GM21515 (cell line): ENCODE results near the gene PCDHGB7.
"Not testable (repeated sequence)": the region's sequence is repeated elsewhere in the genome, so short reads cannot be mapped to it uniquely, and the experiment has no call there.

ENCODE experiments used
- ATAC-seq: cut with Tn5 transposase; IDR thresholded peaks from one replicate; pipeline ENCODE4 v1.9.1; 2021; ENCODE audit not compliant: unreplicated experiment

Gene PCDHGB7

DNA sequence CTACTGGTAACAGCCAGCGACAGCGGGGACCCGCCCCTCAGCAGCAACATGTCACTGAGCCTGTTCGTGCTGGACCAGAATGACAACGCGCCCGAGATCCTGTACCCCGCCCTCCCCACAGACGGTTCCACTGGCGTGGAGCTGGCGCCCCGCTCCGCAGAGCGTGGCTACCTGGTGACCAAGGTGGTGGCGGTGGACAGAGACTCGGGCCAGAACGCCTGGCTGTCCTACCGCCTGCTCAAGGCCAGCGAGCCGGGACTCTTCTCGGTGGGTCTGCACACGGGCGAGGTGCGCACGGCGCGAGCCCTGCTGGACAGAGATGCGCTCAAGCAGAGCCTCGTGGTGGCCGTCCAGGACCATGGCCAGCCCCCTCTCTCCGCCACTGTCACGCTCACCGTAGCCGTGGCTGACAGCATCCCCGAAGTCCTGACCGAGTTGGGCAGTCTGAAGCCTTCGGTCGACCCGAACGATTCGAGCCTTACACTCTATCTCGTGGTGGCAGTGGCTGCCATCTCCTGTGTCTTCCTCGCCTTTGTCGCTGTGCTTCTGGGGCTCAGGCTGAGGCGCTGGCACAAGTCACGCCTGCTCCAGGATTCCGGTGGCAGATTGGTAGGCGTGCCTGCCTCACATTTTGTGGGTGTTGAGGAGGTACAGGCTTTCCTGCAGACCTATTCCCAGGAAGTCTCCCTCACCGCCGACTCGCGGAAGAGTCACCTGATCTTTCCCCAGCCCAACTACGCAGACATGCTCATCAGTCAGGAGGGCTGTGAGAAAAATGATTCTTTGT, 22.9 kb upstream of the PCDHGB7 start:
- not testable (repeated sequence) for ATAC-seq

DNA sequence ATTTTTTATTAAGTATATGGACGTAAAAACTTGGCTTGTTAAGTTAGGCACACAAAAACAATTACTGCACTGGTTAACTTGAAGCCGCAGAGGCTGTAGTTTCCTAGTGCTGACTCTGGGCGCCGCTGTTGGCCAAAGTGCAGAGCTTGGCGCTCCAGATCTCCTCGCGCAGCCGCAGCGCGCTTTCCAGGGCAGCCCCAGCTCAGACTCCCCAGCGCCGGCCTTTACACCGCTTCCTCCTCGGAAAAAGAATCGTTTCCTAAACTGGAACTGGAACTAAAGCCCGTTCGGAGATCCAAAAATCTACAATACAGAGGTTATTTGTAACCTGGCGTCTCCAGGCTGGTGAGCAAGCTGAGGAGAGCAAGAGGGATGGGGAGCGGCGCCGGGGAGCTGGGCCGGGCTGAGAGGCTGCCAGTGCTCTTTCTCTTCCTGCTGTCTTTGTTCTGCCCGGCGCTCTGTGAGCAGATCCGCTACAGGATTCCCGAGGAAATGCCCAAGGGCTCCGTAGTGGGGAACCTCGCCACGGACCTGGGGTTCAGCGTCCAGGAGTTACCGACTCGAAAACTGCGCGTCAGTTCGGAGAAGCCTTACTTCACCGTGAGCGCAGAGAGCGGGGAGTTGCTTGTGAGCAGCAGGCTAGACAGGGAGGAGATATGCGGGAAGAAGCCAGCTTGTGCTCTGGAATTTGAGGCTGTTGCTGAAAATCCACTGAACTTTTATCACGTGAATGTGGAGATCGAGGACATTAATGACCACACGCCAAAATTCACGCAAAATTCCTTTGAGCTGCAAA, 19.5 kb upstream of the PCDHGB7 start, which contains the start of gene PCDHGB5:
PCDHGB5 (plus strand) TSS at position 192 of the 796 bp plus-strand sequence; CDS start at position 373, 181 bp downstream.
- peak; percentile 73 for ATAC-seq

DNA sequence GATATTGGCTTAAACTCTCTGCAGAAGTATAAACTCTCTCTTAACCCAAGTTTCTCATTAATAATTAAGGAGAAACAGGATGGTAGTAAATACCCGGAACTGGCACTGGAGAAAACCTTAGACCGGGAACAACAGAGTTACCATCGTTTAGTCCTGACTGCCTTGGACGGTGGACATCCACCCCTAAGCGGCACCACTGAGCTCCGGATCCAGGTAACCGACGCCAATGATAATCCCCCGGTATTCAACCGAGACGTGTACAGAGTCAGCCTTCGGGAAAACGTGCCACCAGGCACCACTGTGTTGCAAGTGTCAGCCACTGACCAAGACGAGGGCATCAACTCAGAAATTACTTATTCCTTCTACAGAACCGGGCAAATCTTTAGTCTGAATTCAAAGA, 18.9 kb upstream of the PCDHGB7 start:
- ATAC-seq, result no peak

DNA sequence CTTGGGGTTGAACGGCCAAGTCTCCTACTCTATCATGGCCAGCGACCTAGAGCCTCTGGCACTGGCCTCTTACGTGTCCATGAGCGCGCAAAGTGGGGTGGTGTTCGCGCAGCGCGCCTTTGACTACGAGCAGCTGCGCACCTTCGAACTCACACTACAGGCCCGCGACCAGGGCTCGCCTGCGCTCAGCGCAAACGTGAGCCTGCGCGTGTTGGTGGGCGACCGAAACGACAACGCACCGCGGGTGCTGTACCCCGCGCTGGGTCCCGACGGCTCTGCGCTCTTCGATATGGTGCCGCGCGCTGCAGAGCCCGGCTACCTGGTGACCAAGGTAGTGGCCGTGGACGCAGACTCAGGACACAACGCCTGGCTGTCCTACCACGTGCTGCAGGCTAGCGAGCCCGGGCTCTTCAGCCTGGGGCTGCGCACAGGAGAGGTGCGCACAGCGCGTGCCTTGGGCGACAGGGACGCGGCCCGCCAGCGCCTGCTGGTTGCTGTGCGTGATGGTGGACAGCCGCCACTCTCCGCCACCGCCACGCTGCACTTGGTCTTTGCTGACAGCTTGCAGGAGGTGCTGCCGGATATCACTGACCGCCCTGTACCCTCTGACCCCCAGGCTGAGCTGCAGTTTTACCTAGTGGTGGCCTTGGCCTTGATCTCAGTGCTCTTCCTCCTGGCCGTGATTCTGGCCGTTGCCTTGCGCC, 17.8 kb upstream of the PCDHGB7 start:
- no peak for ATAC-seq

DNA sequence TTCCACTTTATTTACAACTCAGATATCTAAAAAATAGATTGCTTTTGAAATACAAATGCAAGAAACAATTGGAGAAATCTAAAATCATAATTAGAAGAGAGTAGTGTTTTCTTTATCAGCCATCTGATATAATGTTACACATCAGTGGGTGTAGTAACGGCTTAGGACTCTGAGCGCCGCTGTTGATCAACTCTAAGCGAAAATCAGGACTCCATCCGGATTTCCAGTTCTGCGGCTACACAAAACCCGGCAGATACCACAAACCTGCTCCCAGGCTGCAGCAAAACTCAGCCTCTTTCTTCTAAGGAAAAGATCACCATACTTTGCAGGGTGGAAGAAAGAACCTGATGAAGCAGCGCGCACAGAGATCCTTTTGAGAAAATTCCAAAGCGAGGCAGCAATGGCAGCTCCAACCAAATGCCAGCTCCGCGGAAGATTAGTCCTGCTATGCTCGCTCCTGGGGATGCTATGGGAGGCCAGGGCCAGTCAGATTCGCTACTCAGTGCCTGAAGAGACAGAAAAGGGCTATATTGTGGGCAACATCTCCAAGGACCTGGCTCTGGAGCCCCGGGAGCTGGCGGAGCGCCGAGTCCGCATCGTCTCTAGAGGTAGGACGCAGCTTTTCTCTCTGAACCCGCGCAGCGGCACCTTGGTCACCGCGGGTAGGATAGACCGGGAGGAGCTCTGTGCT, 14.8 kb upstream of the PCDHGB7 start, which contains the start of gene PCDHGA9:
PCDHGA9 (plus strand) TSS at position 226 of the 691 bp plus-strand sequence; CDS start at position 401, 175 bp downstream.
- ATAC-seq, result no peak

DNA sequence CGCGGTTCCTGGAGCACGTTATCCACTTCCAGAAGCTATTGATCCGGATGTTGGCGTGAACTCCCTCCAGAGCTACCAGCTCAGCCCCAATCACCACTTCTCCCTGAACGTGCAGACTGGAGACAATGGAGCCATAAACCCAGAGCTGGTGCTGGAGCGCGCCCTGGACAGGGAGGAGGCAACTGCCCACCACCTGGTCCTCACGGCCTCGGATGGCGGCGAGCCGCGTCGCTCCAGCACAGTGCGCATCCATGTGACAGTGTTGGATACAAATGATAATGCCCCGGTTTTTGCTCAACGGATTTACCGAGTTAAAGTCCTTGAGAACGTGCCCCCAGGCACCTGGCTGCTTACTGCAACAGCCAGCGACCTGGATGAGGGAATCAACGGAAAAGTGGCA, 14.1 kb upstream of the PCDHGB7 start:
- no peak for ATAC-seq

DNA sequence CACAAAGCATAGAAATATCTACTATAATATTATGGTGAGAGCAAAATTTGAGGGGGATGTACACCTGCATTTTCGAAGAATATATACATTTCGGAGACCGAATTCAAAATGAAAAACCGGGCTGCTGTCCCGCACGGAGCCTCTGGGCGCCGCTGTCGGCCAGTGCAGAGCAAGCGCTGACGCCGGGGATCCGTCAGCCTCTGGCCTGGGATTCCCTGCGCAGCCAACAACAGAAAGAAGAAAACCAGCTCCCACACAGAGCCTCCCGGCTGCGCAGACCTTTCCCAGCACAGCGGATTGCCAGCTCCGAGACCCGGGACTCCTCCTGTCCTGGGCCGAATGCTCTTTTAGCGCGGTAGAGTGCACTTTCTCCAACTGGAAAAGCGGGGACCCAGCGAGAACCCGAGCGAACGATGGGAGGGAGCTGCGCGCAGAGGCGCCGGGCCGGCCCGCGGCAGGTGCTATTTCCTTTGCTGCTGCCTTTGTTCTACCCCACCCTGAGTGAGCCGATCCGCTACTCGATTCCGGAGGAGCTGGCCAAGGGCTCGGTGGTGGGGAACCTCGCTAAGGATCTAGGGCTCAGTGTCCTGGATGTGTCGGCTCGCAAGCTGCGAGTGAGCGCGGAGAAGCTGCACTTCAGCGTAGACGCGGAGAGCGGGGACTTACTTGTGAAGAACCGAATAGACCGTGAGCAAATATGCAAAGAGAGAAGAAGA, 9.5 kb upstream of the PCDHGB7 start, which contains the start of gene PCDHGB6:
PCDHGB6 (plus strand) TSS at position 232 of the 716 bp plus-strand sequence; CDS start at position 414, 182 bp downstream.
- ATAC-seq, result peak; percentile 61

DNA sequence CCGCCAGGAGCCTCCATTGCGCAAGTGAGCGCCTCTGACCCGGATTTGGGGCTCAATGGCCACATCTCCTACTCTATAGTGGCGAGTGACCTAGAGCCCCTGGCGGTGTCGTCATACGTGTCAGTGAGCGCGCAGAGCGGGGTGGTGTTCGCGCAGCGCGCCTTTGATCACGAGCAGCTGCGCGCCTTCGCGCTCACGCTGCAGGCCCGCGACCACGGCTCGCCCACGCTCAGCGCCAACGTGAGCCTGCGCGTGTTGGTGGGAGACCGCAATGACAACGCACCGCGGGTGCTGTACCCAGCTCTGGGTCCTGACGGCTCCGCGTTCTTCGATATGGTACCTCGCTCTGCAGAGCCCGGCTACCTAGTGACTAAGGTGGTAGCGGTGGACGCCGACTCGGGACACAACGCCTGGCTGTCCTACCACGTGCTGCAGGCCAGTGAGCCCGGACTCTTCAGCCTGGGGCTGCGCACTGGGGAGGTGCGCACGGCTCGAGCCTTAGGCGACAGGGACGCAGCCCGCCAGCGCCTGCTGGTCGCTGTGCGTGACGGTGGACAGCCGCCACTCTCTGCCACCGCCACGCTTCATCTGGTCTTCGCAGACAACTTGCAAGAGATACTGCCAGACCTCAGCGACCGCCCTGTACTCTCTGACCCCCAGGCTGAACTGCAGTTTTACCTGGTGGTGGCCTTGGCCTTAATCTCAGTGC, 7.7 kb upstream of the PCDHGB7 start:
- no peak for ATAC-seq

DNA sequence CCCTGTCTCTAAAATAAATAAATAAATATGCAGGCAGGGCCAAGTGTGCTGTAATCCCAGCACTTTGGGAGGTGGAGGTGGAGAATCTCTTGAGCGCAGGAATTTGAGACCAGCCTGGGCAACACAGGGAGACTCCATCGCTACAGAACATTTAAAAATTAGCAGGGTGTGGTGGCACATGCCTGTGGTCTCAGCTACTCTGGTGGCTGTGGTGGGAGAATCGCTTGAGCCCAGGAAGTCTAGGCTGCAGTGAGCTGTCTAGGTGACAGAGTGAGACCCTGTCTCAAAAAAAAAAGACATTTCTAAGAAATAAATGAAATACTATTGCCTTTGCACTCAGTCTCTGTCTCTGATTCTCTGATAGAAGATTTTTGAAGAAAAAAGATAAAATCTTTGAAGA, 5.9 kb upstream of the PCDHGB7 start:
- no peak for ATAC-seq

DNA sequence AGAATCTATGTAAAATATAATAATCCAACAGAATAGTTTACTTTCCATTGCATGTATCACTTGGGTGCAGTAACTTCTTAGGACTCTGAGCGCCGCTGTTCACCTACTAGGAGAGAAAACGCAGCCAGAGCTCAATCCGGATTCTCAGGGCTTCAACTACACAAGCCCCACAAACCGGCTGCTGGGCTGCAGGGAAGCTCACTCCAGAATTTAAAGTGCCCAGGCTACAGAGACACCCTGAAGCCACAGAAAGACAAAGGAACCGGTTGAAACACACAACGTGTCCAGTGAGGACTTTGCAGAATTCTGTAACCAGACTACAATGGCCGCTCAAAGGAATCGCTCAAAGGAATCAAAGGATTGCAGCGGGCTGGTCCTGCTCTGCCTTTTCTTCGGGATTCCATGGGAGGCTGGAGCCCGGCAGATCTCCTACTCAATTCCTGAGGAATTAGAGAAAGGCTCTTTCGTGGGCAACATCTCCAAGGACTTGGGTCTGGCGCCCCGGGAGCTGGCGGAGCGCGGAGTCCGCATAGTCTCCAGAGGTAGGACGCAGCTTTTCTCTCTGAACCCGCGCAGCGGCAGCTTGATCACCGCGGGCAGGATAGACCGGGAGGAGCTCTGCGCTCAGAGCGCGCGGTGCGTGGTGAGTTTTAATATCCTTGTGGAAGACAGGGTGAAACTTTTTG, 4.5 kb upstream of the PCDHGB7 start, which contains the start of gene PCDHGA10:
PCDHGA10 (plus strand) TSS at position 134 of the 686 bp plus-strand sequence; CDS start at position 323, 189 bp downstream.
- peak; percentile 62 for ATAC-seq

DNA sequence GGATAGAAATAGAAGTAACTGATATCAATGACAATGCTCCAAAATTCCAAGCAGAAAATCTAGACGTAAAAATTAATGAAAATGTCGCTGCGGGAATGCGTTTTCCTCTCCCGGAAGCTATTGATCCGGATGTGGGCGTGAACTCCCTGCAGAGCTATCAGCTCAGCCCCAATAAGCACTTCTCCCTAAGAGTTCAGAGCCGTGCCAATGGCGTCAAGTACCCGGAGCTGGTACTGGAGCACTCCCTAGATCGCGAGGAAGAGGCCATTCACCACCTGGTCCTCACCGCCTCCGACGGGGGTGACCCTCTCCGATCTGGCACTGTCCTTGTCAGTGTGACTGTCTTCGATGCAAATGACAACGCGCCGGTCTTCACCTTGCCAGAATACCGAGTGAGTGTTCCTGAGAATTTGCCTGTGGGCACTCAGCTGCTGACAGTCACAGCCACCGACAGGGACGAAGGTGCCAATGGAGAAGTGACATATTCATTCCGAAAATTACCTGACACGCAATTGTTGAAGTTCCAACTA, 3.9 kb upstream of the PCDHGB7 start:
- no peak for ATAC-seq

DNA sequence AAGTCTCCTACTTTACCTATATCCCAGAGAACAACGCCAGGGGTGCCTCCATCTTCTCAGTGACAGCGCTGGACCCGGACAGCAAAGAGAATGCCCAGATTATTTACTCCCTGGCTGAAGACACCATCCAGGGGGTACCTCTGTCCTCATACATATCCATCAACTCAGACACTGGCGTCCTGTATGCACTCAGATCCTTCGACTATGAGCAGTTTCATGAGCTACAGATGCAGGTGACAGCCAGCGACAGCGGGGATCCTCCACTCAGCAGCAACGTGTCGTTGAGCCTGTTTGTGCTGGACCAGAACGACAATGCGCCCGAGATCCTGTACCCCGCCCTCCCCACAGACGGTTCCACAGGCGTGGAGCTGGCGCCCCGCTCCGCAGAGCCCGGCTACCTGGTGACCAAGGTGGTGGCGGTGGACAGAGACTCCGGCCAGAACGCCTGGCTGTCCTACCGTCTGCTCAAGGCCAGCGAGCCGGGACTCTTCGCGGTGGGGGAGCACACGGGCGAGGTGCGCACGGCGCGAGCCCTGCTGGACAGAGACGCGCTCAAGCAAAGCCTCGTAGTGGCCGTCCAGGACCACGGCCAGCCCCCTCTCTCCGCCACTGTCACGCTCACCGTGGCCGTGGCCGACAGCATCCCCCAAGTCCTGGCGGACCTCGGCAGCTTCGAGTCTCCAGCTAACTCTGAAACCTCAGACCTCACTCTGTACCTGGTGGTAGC, 2.8 kb upstream of the PCDHGB7 start:
- not testable (repeated sequence) for ATAC-seq

DNA sequence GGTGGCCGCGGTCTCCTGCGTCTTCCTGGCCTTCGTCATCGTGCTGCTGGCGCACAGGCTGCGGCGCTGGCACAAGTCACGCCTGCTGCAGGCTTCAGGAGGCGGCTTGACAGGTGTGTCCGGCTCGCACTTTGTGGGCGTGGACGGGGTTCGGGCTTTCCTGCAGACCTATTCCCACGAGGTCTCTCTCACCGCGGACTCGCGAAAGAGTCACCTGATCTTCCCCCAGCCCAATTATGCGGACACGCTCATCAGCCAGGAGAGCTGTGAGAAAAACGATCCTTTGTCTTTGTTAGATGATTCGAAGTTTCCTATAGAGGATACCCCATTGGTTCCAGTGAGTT, 2.2 kb upstream of the PCDHGB7 start:
- ATAC-seq, result not testable (repeated sequence)

DNA sequence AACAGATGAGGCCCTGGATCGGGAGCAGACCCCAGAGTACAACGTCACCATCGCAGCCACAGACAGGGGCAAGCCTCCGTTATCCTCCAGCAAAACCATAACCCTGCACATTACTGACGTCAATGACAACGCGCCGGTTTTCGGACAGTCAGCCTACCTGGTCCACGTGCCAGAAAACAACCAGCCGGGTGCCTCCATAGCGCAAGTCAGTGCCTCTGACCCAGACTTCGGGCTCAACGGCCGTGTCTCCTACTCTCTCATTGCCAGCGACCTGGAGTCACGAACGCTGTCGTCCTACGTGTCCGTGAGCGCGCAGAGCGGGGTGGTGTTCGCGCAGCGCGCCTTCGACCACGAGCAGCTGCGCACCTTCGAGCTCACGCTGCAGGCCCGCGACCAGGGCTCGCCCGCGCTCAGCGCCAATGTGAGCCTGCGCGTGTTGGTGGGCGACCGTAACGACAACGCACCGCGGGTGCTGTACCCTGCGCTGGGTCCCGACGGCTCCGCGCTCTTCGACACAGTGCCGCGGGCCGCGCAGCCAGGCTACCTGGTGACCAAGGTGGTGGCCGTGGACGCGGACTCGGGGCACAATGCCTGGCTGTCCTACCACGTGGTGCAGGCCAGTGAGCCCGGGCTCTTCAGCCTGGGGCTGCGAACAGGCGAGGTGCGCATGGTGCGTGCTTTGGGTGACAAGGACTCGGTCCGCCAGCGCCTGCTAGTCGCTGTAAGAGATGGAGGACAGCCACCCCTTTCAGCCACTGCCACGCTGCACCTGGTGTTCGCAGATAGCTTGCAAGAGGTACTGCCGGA, 1.8 kb downstream of the PCDHGB7 start:
- no peak for ATAC-seq

DNA sequence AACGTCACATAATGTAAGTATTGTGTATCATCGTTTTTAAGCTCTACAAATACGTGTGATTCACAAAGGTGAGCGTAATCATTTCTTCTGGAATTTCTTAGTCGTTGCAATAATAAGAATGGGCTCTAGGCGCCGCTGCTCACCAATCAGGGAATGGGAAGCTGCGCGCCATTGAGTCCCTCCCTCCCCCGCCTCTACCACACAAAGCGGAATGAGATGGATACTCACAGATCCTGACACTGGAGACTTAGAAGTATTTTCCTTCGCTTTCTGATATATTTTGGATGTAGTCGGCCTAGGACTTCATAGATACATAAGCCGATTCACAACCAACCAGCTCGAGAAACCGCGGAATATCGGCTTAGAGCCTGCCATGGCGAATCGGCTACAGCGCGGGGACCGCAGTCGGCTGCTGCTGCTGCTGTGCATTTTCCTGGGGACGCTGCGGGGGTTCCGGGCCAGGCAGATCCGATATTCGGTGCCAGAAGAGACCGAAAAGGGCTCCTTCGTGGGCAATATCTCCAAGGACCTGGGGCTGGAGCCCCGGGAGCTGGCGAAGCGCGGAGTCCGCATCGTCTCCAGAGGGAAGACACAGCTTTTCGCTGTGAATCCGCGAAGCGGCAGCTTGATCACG, 3.5 kb downstream of the PCDHGB7 start, which contains the start of gene PCDHGA11:
PCDHGA11 (plus strand) TSS at position 197 of the 634 bp plus-strand sequence; CDS start at position 374, 177 bp downstream.
- ATAC-seq, result peak; percentile 46

DNA sequence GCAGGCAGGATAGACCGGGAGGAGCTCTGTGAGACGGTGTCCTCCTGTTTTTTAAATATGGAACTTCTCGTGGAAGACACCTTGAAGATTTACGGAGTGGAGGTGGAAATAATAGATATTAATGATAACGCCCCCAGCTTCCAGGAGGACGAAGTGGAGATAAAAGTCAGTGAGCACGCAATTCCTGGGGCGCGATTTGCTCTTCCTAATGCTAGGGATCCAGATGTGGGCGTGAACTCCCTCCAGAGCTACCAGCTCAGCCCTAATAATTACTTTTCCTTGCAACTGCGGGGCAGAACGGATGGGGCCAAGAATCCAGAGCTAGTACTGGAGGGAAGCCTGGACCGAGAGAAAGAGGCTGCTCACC, 4.0 kb downstream of the PCDHGB7 start:
- ATAC-seq, result no peak
